ENCODE measurements around the gene APBB3.
A peak's percentile ranks its signal among the peaks of the same experiment; 100 is the strongest.
"Not testable (repeated sequence)": the region's sequence is repeated elsewhere in the genome, so short reads cannot be mapped to it uniquely, and the experiment has no call there.

APBB3 gene, protein sequence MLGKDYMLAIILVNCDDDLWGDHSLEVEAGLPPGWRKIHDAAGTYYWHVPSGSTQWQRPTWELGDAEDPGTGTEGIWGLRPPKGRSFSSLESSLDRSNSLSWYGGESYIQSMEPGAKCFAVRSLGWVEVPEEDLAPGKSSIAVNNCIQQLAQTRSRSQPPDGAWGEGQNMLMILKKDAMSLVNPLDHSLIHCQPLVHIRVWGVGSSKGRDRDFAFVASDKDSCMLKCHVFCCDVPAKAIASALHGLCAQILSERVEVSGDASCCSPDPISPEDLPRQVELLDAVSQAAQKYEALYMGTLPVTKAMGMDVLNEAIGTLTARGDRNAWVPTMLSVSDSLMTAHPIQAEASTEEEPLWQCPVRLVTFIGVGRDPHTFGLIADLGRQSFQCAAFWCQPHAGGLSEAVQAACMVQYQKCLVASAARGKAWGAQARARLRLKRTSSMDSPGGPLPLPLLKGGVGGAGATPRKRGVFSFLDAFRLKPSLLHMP

DNA sequence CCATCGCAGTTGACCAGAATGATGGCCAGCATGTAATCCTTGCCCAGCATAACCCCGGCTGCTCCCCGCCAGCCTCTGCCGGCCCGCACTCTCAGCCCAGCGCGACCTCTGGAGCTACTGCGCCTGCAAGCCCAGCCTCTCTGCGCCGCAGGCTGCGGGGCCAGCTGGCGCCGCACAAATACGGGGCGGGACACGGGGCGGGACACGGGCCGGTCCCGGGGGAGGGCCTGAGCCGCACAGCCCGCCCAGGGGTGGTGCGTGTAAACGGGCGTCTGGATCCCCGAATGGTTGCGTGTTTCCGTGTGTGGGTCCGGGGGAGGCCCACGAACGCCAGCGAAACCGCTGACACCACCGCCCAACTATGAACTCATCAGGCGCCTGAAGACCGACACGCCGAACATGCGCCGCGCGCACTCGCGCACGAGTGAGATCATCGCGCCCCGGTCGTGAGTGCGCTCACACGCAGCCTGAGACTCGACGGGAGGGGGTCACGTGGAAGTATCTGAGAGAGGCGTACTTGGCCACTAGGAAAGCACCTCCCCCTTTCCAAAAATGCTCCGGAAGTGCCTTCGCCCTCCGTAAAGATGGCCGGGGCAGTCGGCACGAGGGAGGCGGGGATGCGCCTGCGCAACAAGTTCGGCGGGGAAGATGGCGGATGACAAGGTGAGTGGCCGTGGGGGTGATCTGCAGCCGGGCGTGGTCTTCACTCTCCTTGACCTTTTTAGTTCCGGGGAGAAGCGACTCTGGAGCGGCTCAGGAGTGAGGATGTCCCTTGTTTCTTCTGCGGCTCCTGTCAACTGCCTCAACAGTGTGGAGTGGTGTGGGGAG lies at the start of gene APBB3, which contains the start of gene SLC35A4:
Gene APBB3, minus strand, starts transcription at position 403 of the 828 bp plus-strand sequence. Its CDS starts 353 bp downstream, at position 50.
Gene SLC35A4, plus strand, starts transcription at position 633 of the 828 bp plus-strand sequence. CDS start 2,342 bp downstream, outside the sequence.
- TF ChIP-seq Cebpa-rat (IDR thresholded peaks at IDR 0.05) = no peak
- Histone ChIP-seq H3K9ac (peak within 1 kb of the TSS; percentile 65 to 98 (median 79)), H3K9me3 (replicated peaks in 1 of 11) (peaks cover 7 to 27% (median 19%) of the 10 kb centered on the region in 11 experiments; a peak in 21 of 22 replicates), H3K4me1 (peaks cover 19 to 88% (median 48%) of the 10 kb centered on the region in 10 experiments), H3K27ac (peak within 1 kb of the TSS; percentile 71 to 86 (median 80)), H3K27me3 (peaks cover 35 to 53% (median 48%) of the 10 kb centered on the region in 11 experiments), H3K4me3 (peak within 1 kb of the TSS; percentile 58 to 73 (median 64)), H3K36me3 (peaks cover 6 to 57% (median 23%) of the 10 kb centered on the region in 11 experiments; a peak in 20 of 22 replicates), H4K20me1 (peaks cover 0 to 6% (median 0%) of the 10 kb centered on the region in 11 experiments; a peak in 2 of 22 replicates), H3K4me2 (peak within 1 kb of the TSS; percentile 59 to 98 (median 79))

DNA sequence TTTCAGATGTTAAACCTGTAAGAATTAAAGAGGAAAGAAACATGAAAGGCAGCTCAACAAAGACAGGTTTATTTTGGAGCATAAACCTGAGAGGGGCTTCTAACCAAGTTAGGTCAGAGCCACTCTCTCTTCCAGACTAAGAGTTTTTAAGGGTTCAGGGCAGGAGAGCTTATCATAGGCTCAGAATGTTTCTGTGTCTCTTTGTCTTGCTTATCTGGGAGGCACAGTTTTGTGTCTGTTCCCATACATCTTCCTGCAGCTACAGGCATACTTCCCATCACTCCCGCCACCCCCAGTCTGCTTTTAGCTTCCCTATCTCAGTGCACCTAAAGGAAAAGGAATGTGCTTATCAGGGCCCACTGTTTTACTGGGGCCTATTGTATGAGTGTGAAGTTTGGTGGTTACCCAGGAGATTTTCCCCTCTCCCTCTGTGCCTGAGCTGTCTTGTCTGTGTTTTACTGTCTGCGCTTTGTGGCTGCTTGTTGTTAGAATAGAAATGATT lies 46.7 kb upstream of the APBB3 start:
- Histone ChIP-seq H3K9ac (peak overlapping the region; percentile 75 to 95 (median 83)), H3K4me3 (peak overlapping the region in 2 of 10 experiments; percentile 23 to 37; a peak in 2 of 20 replicates), H3K27ac (peak overlapping the region; percentile 90 to 100 (median 96)), H3K4me1 (peaks cover 47 to 96% (median 72%) of the 10 kb centered on the region in 10 experiments), H3K27me3 (no peaks in the 10 kb centered on the region), H3K4me2 (peak overlapping the region; percentile 49 to 91 (median 87)), H3K36me3 (peaks cover 0 to 24% (median 0%) of the 10 kb centered on the region in 11 experiments; a peak in 4 of 22 replicates), H3K9me3 (replicated peaks in 1 of 11) (peaks cover 5 to 55% (median 24%) of the 10 kb centered on the region in 11 experiments; a peak in 15 of 22 replicates), H4K20me1 (no peaks in the 10 kb centered on the region)
- TF ChIP-seq Cebpa-rat (IDR thresholded peaks at IDR 0.05) = no peak

DNA sequence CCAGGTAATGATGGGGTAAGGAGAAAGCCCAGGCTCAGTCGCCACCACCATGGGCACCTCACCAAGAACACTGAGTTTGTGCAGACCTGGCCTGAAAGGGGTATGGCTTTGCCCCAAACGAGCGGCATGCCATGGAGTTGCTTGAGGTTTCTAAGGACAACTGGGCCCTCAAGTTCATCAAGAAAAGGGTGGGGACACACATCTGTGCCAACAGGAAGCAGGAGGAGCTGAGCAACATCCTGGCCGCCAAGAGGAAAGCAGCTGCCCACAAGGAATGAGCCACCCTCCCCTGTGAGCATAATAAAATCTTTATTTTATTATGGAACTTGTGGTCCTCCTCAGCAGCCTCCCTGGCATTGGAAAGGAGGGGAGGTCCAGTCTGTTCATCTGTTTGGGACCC lies 44.7 kb upstream of the APBB3 start:
- peaks cover 47 to 94% (median 68%) of the 10 kb centered on the region in 10 experiments for H3K4me1 ChIP-seq
- peak overlapping the region; percentile 69 to 91 (median 87) for H3K4me2 ChIP-seq
- H3K27me3 ChIP-seq = no peaks in the 10 kb centered on the region
- no peaks in the 10 kb centered on the region for H4K20me1 ChIP-seq
- peak in 7 of 11 experiments; percentile 20 to 75 (median 57); a peak in 8 of 22 replicates for TF ChIP-seq Cebpa-rat (IDR thresholded peaks at IDR 0.05)
- peaks cover 0 to 15% (median 0%) of the 10 kb centered on the region in 11 experiments; a peak in 2 of 22 replicates for H3K36me3 ChIP-seq
- peaks cover 0 to 48% (median 13%) of the 10 kb centered on the region in 11 experiments; a peak in 13 of 22 replicates for H3K9me3 ChIP-seq (replicated peaks in 1 of 11)
- H3K4me3 ChIP-seq = peak overlapping the region in 5 of 10 experiments; percentile 20 to 58 (median 31); a peak in 7 of 20 replicates
- H3K9ac ChIP-seq = peak overlapping the region; percentile 61 to 95 (median 83)
- peak overlapping the region; percentile 90 to 100 (median 96) for H3K27ac ChIP-seq

DNA sequence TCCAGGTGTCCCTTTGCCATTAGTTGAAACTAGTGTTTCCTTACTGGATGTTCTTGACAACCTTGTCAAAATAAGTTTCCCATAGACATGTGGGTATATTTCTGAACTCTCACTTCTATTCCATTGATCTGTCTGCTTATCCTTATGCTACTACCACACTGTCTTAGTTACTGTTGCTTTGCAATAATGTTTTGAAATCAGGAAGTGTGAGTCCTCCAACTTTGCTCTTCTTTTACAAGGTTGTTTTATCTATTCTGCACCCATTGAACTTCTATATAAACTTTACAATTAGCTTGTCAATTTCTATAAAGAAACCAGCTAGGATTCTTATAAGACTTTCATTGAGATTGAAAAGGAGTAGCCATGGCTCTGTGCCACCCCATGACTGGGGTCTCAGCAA lies 44.3 kb upstream of the APBB3 start:
- TF ChIP-seq Cebpa-rat (IDR thresholded peaks at IDR 0.05) = no peak
- Histone ChIP-seq H3K4me3 (peak overlapping the region in 5 of 10 experiments; percentile 20 to 58 (median 31); a peak in 6 of 20 replicates), H3K9me3 (replicated peaks in 1 of 11) (peaks cover 0 to 47% (median 10%) of the 10 kb centered on the region in 11 experiments; a peak in 13 of 22 replicates), H3K9ac (peak overlapping the region; percentile 61 to 95 (median 83); a peak in 21 of 22 replicates), H3K27me3 (no peaks in the 10 kb centered on the region), H3K4me1 (peaks cover 47 to 94% (median 66%) of the 10 kb centered on the region in 10 experiments), H3K4me2 (peak overlapping the region; percentile 69 to 91 (median 87)), H3K27ac (peak overlapping the region; percentile 90 to 100 (median 96)), H3K36me3 (peaks cover 0 to 15% (median 0%) of the 10 kb centered on the region in 11 experiments; a peak in 2 of 22 replicates), H4K20me1 (no peaks in the 10 kb centered on the region)

DNA sequence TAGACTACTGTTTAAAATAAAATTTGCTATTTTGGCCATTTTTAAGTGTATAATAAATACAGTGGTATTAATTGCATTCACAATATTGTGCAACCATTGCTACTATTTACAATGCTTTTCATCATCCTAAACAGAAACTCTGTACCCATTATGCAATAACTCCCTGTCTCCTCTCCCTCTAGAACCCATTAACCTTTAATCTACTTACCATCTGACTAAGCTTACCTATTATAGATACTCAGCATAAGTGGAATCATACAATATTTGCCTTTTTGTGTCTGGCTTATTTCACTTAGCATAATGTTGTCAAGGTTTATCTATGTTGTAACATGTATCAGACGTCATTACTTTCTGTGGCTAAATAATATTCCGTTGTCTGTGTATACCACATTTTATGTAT lies 42.6 kb upstream of the APBB3 start:
- H3K36me3 ChIP-seq = peaks cover 0 to 21% (median 0%) of the 10 kb centered on the region in 11 experiments; a peak in 4 of 22 replicates
- H3K4me2 ChIP-seq = peak overlapping the region in 4 of 11 experiments; percentile 24 to 91 (median 87); a peak in 4 of 22 replicates
- H3K27ac ChIP-seq = peak overlapping the region in 10 of 11 experiments; percentile 93 to 100 (median 96); a peak in 16 of 22 replicates
- peaks cover 32 to 96% (median 64%) of the 10 kb centered on the region in 10 experiments for H3K4me1 ChIP-seq
- peaks cover 0 to 53% (median 5%) of the 10 kb centered on the region in 11 experiments; a peak in 12 of 22 replicates for H3K9me3 ChIP-seq (replicated peaks in 1 of 11)
- no peak overlapping the region for H3K4me3 ChIP-seq
- peak in 2 of 11 experiments; percentile 46 to 55; a peak in 2 of 22 replicates for TF ChIP-seq Cebpa-rat (IDR thresholded peaks at IDR 0.05)
- no peaks in the 10 kb centered on the region for H4K20me1 ChIP-seq
- no peaks in the 10 kb centered on the region for H3K27me3 ChIP-seq
- H3K9ac ChIP-seq = no peak overlapping the region

DNA sequence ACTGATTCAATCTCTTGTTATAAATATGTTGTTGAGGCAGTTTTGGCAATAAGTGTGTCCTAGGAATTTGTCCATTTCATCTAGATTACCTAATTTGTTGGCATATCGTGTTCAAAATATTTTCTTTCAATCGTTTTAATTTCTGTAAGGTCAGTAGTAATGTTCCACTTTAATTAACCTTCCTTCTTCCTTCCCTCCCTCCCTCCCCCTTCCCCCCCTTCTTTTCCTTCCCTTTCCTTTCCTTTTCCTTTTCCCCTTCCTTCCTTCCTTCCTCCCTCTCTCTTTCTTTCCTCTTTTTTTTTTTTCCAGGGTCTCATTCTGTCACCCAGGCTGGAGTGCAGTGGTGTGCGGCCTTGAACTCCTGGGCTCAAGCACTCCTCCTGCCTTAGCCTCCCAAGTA lies 41.5 kb upstream of the APBB3 start:
- Histone ChIP-seq H3K4me3 (no peak overlapping the region), H3K36me3 (peaks cover 0 to 33% (median 0%) of the 10 kb centered on the region in 11 experiments; a peak in 7 of 22 replicates), H3K4me2 (peak overlapping the region in 3 of 11 experiments; percentile 15 to 98 (median 92); a peak in 5 of 22 replicates), H3K4me1 (peaks cover 21 to 98% (median 55%) of the 10 kb centered on the region in 10 experiments), H3K9me3 (replicated peaks in 1 of 11) (peaks cover 0 to 64% (median 8%) of the 10 kb centered on the region in 11 experiments; a peak in 12 of 22 replicates), H3K9ac (no peak overlapping the region; a peak in 1 of 22 replicates), H4K20me1 (no peaks in the 10 kb centered on the region), H3K27ac (peak overlapping the region in 9 of 11 experiments; percentile 23 to 100 (median 97); a peak in 15 of 22 replicates), H3K27me3 (no peaks in the 10 kb centered on the region)
- TF ChIP-seq Cebpa-rat (IDR thresholded peaks at IDR 0.05) = no peak

DNA sequence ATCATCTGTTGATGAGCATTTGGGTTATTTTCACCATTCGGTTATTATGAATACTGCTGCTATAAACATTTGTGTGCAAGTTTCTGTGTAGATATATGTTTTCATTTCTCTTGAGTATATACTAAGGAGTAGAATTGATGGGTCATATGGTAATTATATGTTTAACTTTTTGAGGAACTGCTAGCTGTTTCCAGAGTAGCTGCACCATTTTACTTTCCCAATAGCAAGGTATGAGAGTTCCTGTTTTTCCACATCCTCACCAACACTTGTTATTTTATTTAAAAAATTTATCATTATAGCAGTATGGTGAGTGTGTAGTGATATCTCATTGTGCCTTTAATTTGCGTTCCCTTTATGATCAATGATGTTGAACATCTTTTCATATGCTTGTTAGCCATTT lies 39.3 kb upstream of the APBB3 start:
- Histone ChIP-seq H3K4me3 (no peak overlapping the region), H3K9ac (peak overlapping the region in 2 of 11 experiments; percentile 79 to 88; a peak in 2 of 22 replicates), H3K9me3 (replicated peaks in 1 of 11) (peaks cover 0 to 79% (median 8%) of the 10 kb centered on the region in 11 experiments; a peak in 11 of 22 replicates), H3K4me2 (peak overlapping the region in 3 of 11 experiments; percentile 58 to 98 (median 92); a peak in 5 of 22 replicates), H3K4me1 (peaks cover 2 to 98% (median 33%) of the 10 kb centered on the region in 10 experiments), H4K20me1 (no peaks in the 10 kb centered on the region), H3K36me3 (peaks cover 0 to 49% (median 0%) of the 10 kb centered on the region in 11 experiments; a peak in 7 of 22 replicates), H3K27ac (peak overlapping the region in 7 of 11 experiments; percentile 45 to 99 (median 79); a peak in 13 of 22 replicates), H3K27me3 (no peaks in the 10 kb centered on the region)
- no peak for TF ChIP-seq Cebpa-rat (IDR thresholded peaks at IDR 0.05)

DNA sequence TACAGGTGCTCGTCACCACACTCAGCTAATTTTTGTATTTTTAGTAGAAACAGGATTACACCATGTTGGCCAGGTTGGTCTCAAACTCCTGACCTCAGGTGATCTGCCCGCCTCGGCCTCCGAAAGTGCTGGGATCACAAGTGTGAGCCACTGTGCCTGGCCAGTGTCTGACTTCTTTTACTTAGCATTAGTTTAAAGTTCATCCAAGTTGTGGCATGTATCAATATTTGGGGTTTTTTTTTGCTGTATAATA lies 39.0 kb upstream of the APBB3 start:
- Histone ChIP-seq H3K9me3 (replicated peaks in 1 of 11) (peaks cover 0 to 82% (median 8%) of the 10 kb centered on the region in 11 experiments; a peak in 11 of 22 replicates), H3K36me3 (peaks cover 0 to 52% (median 0%) of the 10 kb centered on the region in 11 experiments; a peak in 7 of 22 replicates), H3K27ac (peak overlapping the region in 9 of 11 experiments; percentile 17 to 99 (median 73); a peak in 13 of 22 replicates), H3K9ac (peak overlapping the region in 4 of 11 experiments; percentile 29 to 88 (median 68); a peak in 7 of 22 replicates), H3K4me2 (peak overlapping the region in 7 of 11 experiments; percentile 5 to 98 (median 58); a peak in 11 of 22 replicates), H3K4me1 (peaks cover 0 to 98% (median 29%) of the 10 kb centered on the region in 10 experiments; a peak in 16 of 20 replicates)
- H3K27me3 ChIP-seq, H3K4me3 ChIP-seq, H4K20me1 ChIP-seq: not testable (repeated sequence)
